Measurements from ENCODE around the gene ZBTB3. TPM values are rescaled to one million over a fixed set of nuclear protein-coding genes. Genes with fewer than 3 reads are reported as not detected.
A peak's percentile ranks its signal among the peaks of the same experiment; 100 is the strongest.
"Not testable (repeated sequence)": the region's sequence is repeated elsewhere in the genome, so short reads cannot be mapped to it uniquely, and the experiment has no call there.

ZBTB3 gene
- total RNA-seq, 4 donors from 2014 or later, result 13.4 to 35.4 (median 19.0) TPM

DNA sequence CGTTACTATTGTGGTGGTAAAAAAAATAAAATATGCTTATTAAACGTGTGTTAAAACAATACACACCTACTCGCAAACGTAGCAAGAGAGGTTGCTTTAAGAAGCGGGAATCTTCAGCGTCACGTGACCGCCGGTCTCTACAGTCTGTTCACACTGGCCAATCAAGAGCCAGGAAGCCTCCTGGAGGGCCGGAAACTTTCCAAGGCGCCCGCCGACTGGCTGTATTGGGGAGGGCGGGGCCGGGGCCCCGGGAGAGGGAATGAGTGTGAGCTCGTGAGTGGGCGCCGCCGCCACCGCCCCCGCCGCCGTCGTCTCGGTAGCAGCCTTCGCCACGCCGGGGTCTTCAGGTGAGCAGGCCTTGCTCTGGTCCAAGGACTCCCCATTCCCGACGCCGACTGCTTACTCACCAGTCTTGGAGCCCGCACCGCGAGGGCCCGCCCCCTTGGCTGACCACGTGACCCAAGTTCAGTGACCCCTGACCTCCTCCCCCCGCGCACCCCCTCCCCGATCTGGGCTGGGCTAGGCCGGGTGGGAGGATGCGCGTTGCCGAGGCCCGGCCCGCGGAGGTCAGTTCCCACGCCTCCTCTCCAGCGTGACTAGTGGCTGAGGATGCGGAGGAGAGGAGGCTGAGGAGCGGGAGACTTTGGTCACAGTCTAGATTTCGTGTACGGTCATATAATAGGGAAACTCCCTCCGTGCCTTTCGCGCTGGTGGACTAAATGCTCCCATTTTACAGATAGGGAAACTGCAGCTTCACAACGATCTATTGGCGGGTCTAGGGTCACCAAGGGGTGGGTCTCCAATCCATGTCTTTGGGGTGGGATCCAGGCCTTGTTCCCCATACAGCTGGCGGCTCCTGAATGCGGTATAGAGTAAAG is 17.4 kb upstream of the ZBTB3 start, which contains the start of gene TAF6L:
TSS of gene TAF6L (plus strand) at position 253 of the 878 bp plus-strand sequence. CDS start 4,388 bp downstream, outside the sequence.
- peak; percentile 98 to 99 for DNase-seq (ENCODE audit: low spot score in 2 of 2)
- H3K4me3 ChIP-seq (ENCODE audit: low read depth, poor library complexity, severe bottlenecking), result peak within 1 kb of the TSS; percentile 37
- TF ChIP-seq, protein P1, sequence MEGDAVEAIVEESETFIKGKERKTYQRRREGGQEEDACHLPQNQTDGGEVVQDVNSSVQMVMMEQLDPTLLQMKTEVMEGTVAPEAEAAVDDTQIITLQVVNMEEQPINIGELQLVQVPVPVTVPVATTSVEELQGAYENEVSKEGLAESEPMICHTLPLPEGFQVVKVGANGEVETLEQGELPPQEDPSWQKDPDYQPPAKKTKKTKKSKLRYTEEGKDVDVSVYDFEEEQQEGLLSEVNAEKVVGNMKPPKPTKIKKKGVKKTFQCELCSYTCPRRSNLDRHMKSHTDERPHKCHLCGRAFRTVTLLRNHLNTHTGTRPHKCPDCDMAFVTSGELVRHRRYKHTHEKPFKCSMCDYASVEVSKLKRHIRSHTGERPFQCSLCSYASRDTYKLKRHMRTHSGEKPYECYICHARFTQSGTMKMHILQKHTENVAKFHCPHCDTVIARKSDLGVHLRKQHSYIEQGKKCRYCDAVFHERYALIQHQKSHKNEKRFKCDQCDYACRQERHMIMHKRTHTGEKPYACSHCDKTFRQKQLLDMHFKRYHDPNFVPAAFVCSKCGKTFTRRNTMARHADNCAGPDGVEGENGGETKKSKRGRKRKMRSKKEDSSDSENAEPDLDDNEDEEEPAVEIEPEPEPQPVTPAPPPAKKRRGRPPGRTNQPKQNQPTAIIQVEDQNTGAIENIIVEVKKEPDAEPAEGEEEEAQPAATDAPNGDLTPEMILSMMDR (IDR thresholded peaks at IDR 0.05), result no peak
- TF ChIP-seq POLR2A (IDR thresholded peaks at IDR 0.05), result no peak
- intact Hi-C loops (cut with DNase I; ENCODE audit: low total_unique reads), result no loop called here
- 2% methylated on average over 49 to 54 of the region's 60 CpGs for WGBS, 2 donors

DNA sequence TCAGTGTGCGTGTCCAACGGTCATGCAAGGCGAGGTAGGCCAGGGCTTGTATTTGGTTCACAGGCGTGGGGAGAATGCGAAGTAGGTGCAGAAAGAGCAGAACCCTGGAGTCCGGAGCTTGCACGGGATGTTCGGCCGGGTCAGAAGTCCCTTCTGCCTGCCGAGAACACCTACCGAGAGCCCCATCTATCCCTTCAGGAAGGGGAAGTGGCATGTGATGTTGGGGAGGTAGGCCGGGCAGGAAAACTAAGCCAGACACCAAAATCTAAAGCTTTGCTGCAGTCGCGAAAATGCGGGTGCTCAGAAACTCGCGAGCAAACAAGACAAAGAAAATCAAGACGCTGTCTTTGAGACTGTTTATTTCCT is 16.8 kb upstream of the ZBTB3 start:
- 0 to 1% methylated on average over 18 of the region's 18 CpGs for WGBS, 2 donors
- no peak for TF ChIP-seq POLR2A (IDR thresholded peaks at IDR 0.05)
- TF ChIP-seq, protein P1 (IDR thresholded peaks at IDR 0.05), result no peak
- DNase-seq (ENCODE audit: low spot score in 2 of 2), result peak in 1 of 2 donors; percentile 33

GRCh38 chr11:62760867-62761227 is 6.9 kb upstream of the ZBTB3 start:
- WGBS, 2 donors, result 28 to 31% methylated on average over 9 of the region's 9 CpGs
- intact Hi-C loops (cut with DNase I; ENCODE audit: low total_unique reads); H3K4me3 ChIP-seq (ENCODE audit: low read depth, poor library complexity, severe bottlenecking); DNase-seq (ENCODE audit: low spot score in 2 of 2): not testable (repeated sequence)

More for the DNA sequence above, 16.8 kb upstream of the ZBTB3 start:
- H3K4me3 ChIP-seq (ENCODE audit: low read depth, poor library complexity, severe bottlenecking), result peak overlapping the region; percentile 37
- intact Hi-C loops (cut with DNase I; ENCODE audit: low total_unique reads), result no loop called here

DNA sequence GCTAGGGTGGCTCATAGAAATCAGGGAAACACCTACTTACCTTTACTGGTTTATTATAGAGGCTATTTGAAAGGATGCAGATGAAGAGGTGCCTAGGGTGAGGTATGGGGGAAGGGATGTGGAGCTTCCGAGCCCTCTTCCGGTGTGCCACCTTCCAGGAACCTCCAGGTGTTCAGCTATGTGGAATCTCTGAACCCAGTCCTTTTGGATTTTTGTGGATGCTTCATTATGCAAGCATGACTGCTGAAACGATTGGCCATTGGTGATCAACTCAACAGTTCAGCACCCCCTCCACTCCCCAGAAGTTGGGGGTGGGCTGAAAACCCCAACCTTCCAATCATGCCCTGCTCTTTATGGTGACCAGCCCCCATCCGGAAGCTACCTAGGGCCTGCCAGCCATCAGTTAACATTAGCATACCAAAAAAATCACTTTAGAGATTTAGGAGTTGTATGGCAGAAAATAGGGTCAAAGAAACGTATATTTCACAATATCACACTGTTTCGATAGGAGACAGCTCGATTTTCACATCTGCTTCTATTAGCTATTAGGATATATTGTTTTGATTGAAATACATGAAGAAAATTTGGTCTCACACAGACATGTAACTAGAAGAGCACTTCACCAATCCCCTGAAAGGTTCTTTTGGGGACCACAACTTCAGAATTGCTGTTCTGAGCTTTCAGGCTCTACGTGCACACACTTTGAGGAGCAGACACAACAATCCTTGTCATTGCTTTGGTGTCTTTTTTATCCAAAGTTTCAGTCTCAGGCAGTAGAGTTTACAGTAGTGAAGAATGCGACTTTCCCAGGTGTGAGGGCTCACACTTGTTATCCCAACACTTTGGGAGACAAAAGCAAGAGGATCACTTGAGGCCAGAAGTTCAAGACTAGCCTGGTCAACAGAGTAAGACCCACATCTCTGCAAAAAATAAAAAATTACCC is 4.2 kb upstream of the ZBTB3 start:
- no peak for TF ChIP-seq POLR2A (IDR thresholded peaks at IDR 0.05)
- TF ChIP-seq, protein P1 (IDR thresholded peaks at IDR 0.05), result no peak
- WGBS, 2 donors, result 61 to 65% methylated on average over 9 of the region's 9 CpGs
- intact Hi-C loops (cut with DNase I; ENCODE audit: low total_unique reads), result no loop called here
- no peak overlapping the region for H3K4me3 ChIP-seq (ENCODE audit: low read depth, poor library complexity, severe bottlenecking)
- no peak for DNase-seq (ENCODE audit: low spot score in 2 of 2)

- TF ChIP-seq POLR2A (IDR thresholded peaks at IDR 0.05), result no peak
- TF ChIP-seq, protein P1 (IDR thresholded peaks at IDR 0.05), result no peak
- H3K4me3 ChIP-seq (ENCODE audit: low read depth, poor library complexity, severe bottlenecking), result no peak overlapping the region
- DNase-seq (ENCODE audit: low spot score in 2 of 2), result no peak
- intact Hi-C loops (cut with DNase I; ENCODE audit: low total_unique reads), result no loop called here
- 77 to 82% methylated on average over 10 of the region's 10 CpGs for WGBS, 2 donors
Measured at GRCh38 chr11:62755086-62755615, 1.2 kb upstream of the ZBTB3 start.
